OCI-LY7 (cell line): ENCODE measurements around the gene BAX.

Source experiments
- EZH2phosphoT487 ChIP-seq: fragments of 200-600 bp; sonication (generic); IDR thresholded peaks from 2 replicates; pipeline ENCODE4 v1.6.1; 2018; ENCODE audit warnings: low read depth, borderline replicate concordance, mild to moderate bottlenecking, mixed run types, antibody characterized with exemption, low read length, moderate library complexity, mixed read lengths
- TF ChIP-seq, protein P1 (sequence below): fragments of 200-600 bp; sonication (generic); conservative IDR thresholded peaks from 2 replicates; pipeline ENCODE4 v1.5.1; 2014; ENCODE audit warnings: mild to moderate bottlenecking, antibody characterized with exemption, low read length, moderate library complexity, mixed read lengths

DNA sequence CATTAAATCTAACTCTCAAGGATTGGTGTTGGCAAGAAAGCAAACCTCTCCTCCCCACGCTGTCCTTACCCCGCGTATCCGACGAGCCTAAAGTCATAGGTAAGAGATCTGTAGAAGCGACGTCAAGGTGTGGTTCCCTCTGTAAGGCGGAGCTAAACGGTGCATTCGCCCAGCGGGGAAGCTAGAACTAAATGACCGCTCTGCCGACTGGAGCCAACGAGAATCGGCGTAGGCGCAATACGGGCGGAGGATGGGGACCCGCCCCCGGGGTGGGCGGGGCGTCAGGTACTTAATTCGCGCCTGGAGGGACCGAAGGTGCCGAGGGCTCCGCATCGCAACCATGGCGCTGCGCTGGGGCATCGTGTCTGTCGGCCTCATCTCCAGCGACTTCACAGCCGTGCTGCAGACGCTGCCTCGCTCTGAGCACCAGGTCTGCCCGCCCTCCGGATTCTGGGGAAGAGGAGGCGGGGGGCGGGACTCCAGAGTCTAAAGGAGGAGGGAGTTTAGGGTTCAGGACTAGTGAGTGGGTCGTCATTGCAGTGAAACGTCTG, 21.2 kb upstream of the BAX start, which contains the start of gene DHDH:
- TF ChIP-seq, protein P1, sequence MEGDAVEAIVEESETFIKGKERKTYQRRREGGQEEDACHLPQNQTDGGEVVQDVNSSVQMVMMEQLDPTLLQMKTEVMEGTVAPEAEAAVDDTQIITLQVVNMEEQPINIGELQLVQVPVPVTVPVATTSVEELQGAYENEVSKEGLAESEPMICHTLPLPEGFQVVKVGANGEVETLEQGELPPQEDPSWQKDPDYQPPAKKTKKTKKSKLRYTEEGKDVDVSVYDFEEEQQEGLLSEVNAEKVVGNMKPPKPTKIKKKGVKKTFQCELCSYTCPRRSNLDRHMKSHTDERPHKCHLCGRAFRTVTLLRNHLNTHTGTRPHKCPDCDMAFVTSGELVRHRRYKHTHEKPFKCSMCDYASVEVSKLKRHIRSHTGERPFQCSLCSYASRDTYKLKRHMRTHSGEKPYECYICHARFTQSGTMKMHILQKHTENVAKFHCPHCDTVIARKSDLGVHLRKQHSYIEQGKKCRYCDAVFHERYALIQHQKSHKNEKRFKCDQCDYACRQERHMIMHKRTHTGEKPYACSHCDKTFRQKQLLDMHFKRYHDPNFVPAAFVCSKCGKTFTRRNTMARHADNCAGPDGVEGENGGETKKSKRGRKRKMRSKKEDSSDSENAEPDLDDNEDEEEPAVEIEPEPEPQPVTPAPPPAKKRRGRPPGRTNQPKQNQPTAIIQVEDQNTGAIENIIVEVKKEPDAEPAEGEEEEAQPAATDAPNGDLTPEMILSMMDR = no peak
- TF ChIP-seq EZH2phosphoT487 = no peak
